ENCODE measurements around the gene CCDC80.

GRCh38 chr3:112638327-112639020 lies 2.5 kb downstream of the CCDC80 start:
- TF ChIP-seq CTCF (conservative IDR thresholded peaks at IDR 0.05) (no peak), ZFX (IDR thresholded peaks at IDR 0.05) (no peak)

All from C4-2B (cell line).